ENCODE measurements around the gene GOLGA6L7. TPM values are rescaled to one million over a fixed set of nuclear protein-coding genes. Genes with fewer than 3 reads are reported as not detected.

GOLGA6L7 gene
- total RNA-seq, 6 experiments from 2014 or later, result not detected

GRCh38 chr15:28876131-28876844 is 27.8 kb upstream of the GOLGA6L7 start:
- Histone ChIP-seq H3K36me3 (no peaks in the 10 kb centered on the region), H3K9me3 (no peaks in the 10 kb centered on the region), H3K4me1 (no peaks in the 10 kb centered on the region), H3K4me3 (no peak overlapping the region), H3K27ac (no peak overlapping the region), H3K27me3 (no peaks in the 10 kb centered on the region)
- WGBS (ENCODE audit: insufficient coverage, low coverage, low lambda C conversion rate, missing lambda C conversion rate), result 75% methylated on average over 6 of the region's 14 CpGs
- TF ChIP-seq CTCF (IDR thresholded peaks at IDR 0.05), result no peak
- TF ChIP-seq POLR2A (IDR thresholded peaks at IDR 0.05), result no peak
- ATAC-seq (peak in 1 of 4 donors; percentile 15), DNase-seq (no peak)
- intact Hi-C loops (cut with DNase I), result no loop called here

DNA sequence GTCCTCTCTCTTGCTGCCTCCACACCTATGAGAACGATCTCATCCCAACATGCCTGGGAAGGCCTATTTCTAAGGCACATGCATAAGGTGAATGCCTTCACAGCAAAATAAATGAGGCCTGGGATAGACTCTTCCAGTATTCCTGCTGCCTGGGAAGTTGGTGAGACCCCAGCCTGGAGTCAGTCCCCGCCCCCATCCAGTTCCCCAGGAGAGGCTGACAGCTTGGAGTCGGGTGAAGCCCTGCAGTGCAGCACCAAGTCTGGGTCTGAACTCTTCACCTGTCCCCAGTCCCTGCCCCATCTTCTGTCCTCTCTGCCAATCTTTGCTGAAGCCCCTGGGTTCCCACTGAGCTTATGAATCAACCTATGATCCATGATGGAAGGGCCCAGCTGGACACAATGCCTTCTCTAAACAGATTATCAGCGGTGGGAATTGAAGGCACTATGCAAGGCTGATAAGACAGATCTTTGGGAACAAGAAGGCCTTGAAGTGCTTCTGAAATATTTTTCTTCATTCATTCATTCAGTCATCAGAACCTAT is 27.1 kb upstream of the GOLGA6L7 start:
- intact Hi-C loops (cut with DNase I), result no loop called here
- DNase-seq (no peak), ATAC-seq (no peak)

DNA sequence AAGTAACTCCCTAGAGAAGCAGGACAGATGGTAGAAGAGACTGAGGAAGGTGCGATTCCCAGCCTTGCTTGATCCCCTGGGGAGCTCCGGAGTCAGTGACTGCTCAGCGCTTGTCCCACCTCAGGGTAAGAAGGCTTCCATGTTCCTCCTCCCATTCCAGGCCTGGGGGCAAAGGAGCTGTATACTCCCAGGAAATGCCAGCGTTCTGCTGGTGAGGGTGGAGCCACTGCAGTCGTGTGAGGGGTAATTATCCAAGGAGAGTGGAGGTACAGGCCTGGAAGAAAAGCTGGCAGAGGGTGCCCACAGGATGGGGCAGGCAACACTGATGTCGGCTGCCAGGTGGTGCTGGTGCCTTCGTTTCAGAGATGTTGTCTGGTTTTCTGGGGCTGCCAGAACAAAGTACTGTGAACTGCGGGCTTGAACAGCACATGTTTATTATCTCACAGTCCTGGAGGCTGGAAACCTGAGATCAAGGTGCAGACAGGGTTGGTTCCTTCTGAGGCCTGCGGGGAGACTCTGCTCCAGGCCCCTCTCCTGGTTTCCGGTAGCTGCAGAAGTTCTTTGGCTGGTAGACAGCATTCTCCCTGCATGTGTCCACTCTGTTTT is 25.2 kb upstream of the GOLGA6L7 start:
- Histone ChIP-seq H3K27ac (no peak overlapping the region), H3K27me3 (no peaks in the 10 kb centered on the region), H3K36me3 (no peaks in the 10 kb centered on the region), H3K4me1 (no peaks in the 10 kb centered on the region), H3K9me3 (no peaks in the 10 kb centered on the region), H3K4me3 (no peak overlapping the region)
- intact Hi-C loops (cut with DNase I), result no loop called here
- ATAC-seq (no peak), DNase-seq (no peak)
- TF ChIP-seq CTCF (IDR thresholded peaks at IDR 0.05), result no peak
- TF ChIP-seq POLR2A (IDR thresholded peaks at IDR 0.05), result no peak
- 45% methylated on average over 7 of the region's 10 CpGs for WGBS (ENCODE audit: insufficient coverage, low coverage, low lambda C conversion rate, missing lambda C conversion rate)

More for the DNA sequence above, 27.1 kb upstream of the GOLGA6L7 start:
- no peaks in the 10 kb centered on the region for H3K36me3 ChIP-seq
- H3K4me3 ChIP-seq, result no peak overlapping the region
- H3K4me1 ChIP-seq, result no peaks in the 10 kb centered on the region
- H3K27me3 ChIP-seq, result no peaks in the 10 kb centered on the region
- TF ChIP-seq CTCF (IDR thresholded peaks at IDR 0.05) (no peak), POLR2A (IDR thresholded peaks at IDR 0.05) (no peak)
- 100% methylated on average over 1 of the region's 4 CpGs for WGBS (ENCODE audit: insufficient coverage, low coverage, low lambda C conversion rate, missing lambda C conversion rate)
- no peak overlapping the region for H3K27ac ChIP-seq
- H3K9me3 ChIP-seq, result no peaks in the 10 kb centered on the region

- no peak overlapping the region for H3K27ac ChIP-seq
- H3K36me3 ChIP-seq, result no peaks in the 10 kb centered on the region
- no peaks in the 10 kb centered on the region for H3K27me3 ChIP-seq
- intact Hi-C loops (cut with DNase I), result no loop called here
- no peaks in the 10 kb centered on the region for H3K4me1 ChIP-seq
- no peak for TF ChIP-seq POLR2A (IDR thresholded peaks at IDR 0.05)
- TF ChIP-seq CTCF (IDR thresholded peaks at IDR 0.05), result no peak
- DNase-seq, result no peak
- no peak overlapping the region for H3K4me3 ChIP-seq
- H3K9me3 ChIP-seq, result no peaks in the 10 kb centered on the region
- ATAC-seq, result no peak
- no CpG with 5 or more reads among the region's 5 CpGs for WGBS (ENCODE audit: insufficient coverage, low coverage, low lambda C conversion rate, missing lambda C conversion rate)
Measured at GRCh38 chr15:28873006-28873405, 24.6 kb upstream of the GOLGA6L7 start.

Data from right lobe of liver (tissue), 6 donors.